ENCODE data around the gene ABCA9. TPM values are rescaled to one million over a fixed set of nuclear protein-coding genes. Genes with fewer than 3 reads are reported as not detected.
"Not testable (repeated sequence)": the region's sequence is repeated elsewhere in the genome, so short reads cannot be mapped to it uniquely, and the experiment has no call there.

ABCA9 gene
- polyA plus RNA-seq, 3 donors = 0.02 to 0.49 TPM; not detected in 1

- no peak overlapping the region for H3K27ac ChIP-seq (ENCODE audit: low read depth in 1 of 2, low read length in 2 of 2)
- Mint-ChIP-seq H3K4me1 (peaks cover 2% of the 10 kb centered on the region), H3K27ac (peak overlapping the region in 1 of 7 donors; percentile 8), H3K36me3 (no peaks in the 10 kb centered on the region), H3K9me3 (peaks cover 0 to 6% (median 2%) of the 10 kb centered on the region in 7 donors), H3K27me3 (ENCODE audit: low read depth in 3 of 3) (peaks cover 0 to 4% (median 3%) of the 10 kb centered on the region in 3 donors), H3K4me3 (no peak overlapping the region)
- DNase-seq = no peak
- no peaks in the 10 kb centered on the region for H3K27me3 ChIP-seq (ENCODE audit: control insufficient read depth in 2 of 2, insufficient read depth in 2 of 2, low read length in 2 of 2)
- no peak overlapping the region for H3K9ac ChIP-seq (ENCODE audit: insufficient read depth, low read length, poor library complexity, severe bottlenecking)
- no peak for TF ChIP-seq CTCF (IDR thresholded peaks at IDR 0.05)
- no peak overlapping the region for H3K4me2 ChIP-seq (replicated peaks; ENCODE audit: extremely low read depth, low read length, poor library complexity, severe bottlenecking)
- H4K20me1 ChIP-seq (ENCODE audit: insufficient read depth, low read length) = no peaks in the 10 kb centered on the region
- no peak overlapping the region for H2AFZ ChIP-seq (ENCODE audit: insufficient read depth, low read depth, low read length, poor library complexity, severe bottlenecking)
- no peaks in the 10 kb centered on the region for H3K9me3 ChIP-seq (replicated peaks in 1 of 2; ENCODE audit: control insufficient read depth in 1 of 2, insufficient read depth in 1 of 2, low read length in 2 of 2)
- no peak overlapping the region for H3K4me3 ChIP-seq (replicated peaks in 1 of 3; ENCODE audit: low read depth in 2 of 3, low read length in 3 of 3)
- H3K79me2 ChIP-seq (ENCODE audit: insufficient read depth, low read length) = no peaks in the 10 kb centered on the region
- no peaks in the 10 kb centered on the region for H3K4me1 ChIP-seq (ENCODE audit: control insufficient read depth in 1 of 2, insufficient read depth in 2 of 2, low read length in 2 of 2)
- WGBS (ENCODE audit: insufficient coverage) = no CpG with 5 or more reads among the region's 4 CpGs
- H3K36me3 ChIP-seq (replicated peaks in 1 of 2; ENCODE audit: control insufficient read depth in 1 of 2, insufficient read depth in 2 of 2, low read length in 2 of 2) = no peaks in the 10 kb centered on the region
- intact Hi-C loops (cut with micrococcal nuclease) = no loop called here
These were observed 110.0 kb downstream of the ABCA9 start for GRCh38 chr17:68950725-68951124.

- WGBS (ENCODE audit: insufficient coverage) = no CpG with 5 or more reads among the region's 1 CpG
- H3K4me1 Mint-ChIP-seq; H3K9ac ChIP-seq (ENCODE audit: insufficient read depth, low read length, poor library complexity, severe bottlenecking); H3K4me1 ChIP-seq (ENCODE audit: control insufficient read depth in 1 of 2, insufficient read depth in 2 of 2, low read length in 2 of 2); H4K20me1 ChIP-seq (ENCODE audit: insufficient read depth, low read length); intact Hi-C loops (cut with micrococcal nuclease); H3K27ac ChIP-seq (ENCODE audit: low read depth in 1 of 2, low read length in 2 of 2); H3K27ac Mint-ChIP-seq; H3K27me3 ChIP-seq (ENCODE audit: control insufficient read depth in 2 of 2, insufficient read depth in 2 of 2, low read length in 2 of 2); H3K4me3 Mint-ChIP-seq; H3K27me3 Mint-ChIP-seq (ENCODE audit: low read depth in 3 of 3); H3K79me2 ChIP-seq (ENCODE audit: insufficient read depth, low read length); H3K4me3 ChIP-seq (replicated peaks in 1 of 3; ENCODE audit: low read depth in 2 of 3, low read length in 3 of 3); H3K36me3 Mint-ChIP-seq; H3K4me2 ChIP-seq (replicated peaks; ENCODE audit: extremely low read depth, low read length, poor library complexity, severe bottlenecking); DNase-seq; H3K9me3 ChIP-seq (replicated peaks in 1 of 2; ENCODE audit: control insufficient read depth in 1 of 2, insufficient read depth in 1 of 2, low read length in 2 of 2); H2AFZ ChIP-seq (ENCODE audit: insufficient read depth, low read depth, low read length, poor library complexity, severe bottlenecking); H3K36me3 ChIP-seq (replicated peaks in 1 of 2; ENCODE audit: control insufficient read depth in 1 of 2, insufficient read depth in 2 of 2, low read length in 2 of 2): not testable (repeated sequence)
- H3K9me3 Mint-ChIP-seq = peaks cover 0 to 11% (median 4%) of the 10 kb centered on the region in 7 donors
These were observed 112.9 kb downstream of the ABCA9 start for GRCh38 chr17:68947868-68948267.

Data from CD14-positive monocyte (primary cell).